HUES6 (cell line): ENCODE data around the gene MRPL39.

Experiments used
- H3K27ac ChIP-seq: 2 replicates; pipeline ENCODE4 v1.7.0; 2013; ENCODE audit warnings: low read depth, mild to moderate bottlenecking, low read length, inconsistent platforms
- H3K27me3 ChIP-seq: 2 replicates; pipeline ENCODE4 v1.6.1; 2013; ENCODE audit warnings: low read length; ENCODE audit not compliant: control insufficient read depth, insufficient read depth
- H3K36me3 ChIP-seq: 2 replicates; pipeline ENCODE4 v1.6.1; 2013; ENCODE audit warnings: low read length; ENCODE audit not compliant: control insufficient read depth, insufficient read depth
- H3K4me1 ChIP-seq: 2 replicates; pipeline ENCODE4 v1.6.1; 2013; ENCODE audit warnings: low read length; ENCODE audit not compliant: control insufficient read depth, insufficient read depth
- H3K4me3 ChIP-seq: 2 replicates; pipeline ENCODE4 v1.5.1; 2013; ENCODE audit warnings: low read depth, low read length
- H3K9ac ChIP-seq: one replicate; pipeline ENCODE4 v1.6.1; 2013; ENCODE audit warnings: mild to moderate bottlenecking, low read length
- H3K9me3 ChIP-seq: 2 replicates; pipeline ENCODE4 v1.6.1; 2013; ENCODE audit warnings: low read depth, low read length; ENCODE audit not compliant: control insufficient read depth, insufficient read depth

MRPL39 gene

DNA sequence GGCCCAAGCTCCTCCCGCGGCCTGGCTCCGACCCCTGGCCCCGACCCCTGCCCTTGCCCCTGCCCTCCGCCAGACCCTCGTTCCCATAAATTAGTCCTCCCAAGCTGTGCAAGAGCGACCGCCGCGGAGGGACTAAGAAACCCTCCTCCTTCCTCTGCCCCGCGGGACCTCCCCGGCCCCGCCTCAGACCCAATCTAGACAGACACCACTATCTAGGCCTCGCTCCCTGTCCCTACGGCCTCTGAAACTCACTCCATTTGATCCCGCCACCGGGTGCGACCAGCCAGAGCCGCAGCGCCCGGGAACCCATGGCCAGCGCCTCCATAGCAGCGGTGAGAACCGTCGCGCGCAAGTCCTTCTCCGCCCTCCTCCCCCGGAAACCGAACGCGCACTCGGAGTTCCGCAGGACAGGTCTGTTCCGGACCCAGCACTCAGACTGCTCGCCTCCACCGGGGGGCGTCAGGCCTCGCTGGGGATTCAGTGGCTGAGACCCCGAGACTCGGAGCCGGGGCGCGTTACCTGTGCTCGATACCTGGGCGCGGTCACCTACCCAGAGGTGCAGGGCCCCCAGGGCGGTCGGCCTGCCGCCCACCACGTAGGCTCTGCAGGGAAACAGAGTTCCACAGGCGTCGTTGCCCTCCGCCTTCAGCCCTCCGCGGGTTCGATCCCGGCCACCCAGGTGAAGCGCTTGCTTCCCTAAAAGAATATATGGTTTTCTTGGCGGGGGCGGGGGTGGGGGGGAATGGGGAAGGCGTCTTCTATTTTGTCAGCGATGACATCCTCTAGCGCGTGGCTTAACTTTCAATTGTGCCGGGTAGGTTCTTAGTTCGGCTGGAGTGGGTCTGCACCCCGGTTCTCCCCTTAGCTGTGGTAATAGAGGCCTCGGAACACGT, at the start of gene MRPL39:
TSS of gene MRPL39 (minus strand) at position 331 of the 893 bp plus-strand sequence. CDS start at position 325, 6 bp downstream.
- 0 out of 2 replicates have a peak, but pooled peaks cover 10% of the 10 kb centered on the region for H3K4me1 ChIP-seq
- peak within 1 kb of the TSS; percentile 95 for H3K27ac ChIP-seq
- peak within 1 kb of the TSS; percentile 99 for H3K4me3 ChIP-seq
- peak within 1 kb of the TSS; percentile 98 for H3K9ac ChIP-seq
- no peaks in the 10 kb centered on the region for H3K9me3 ChIP-seq
- H3K27me3 ChIP-seq: no peaks in the 10 kb centered on the region
- peaks cover 36% of the 10 kb centered on the region for H3K36me3 ChIP-seq

DNA sequence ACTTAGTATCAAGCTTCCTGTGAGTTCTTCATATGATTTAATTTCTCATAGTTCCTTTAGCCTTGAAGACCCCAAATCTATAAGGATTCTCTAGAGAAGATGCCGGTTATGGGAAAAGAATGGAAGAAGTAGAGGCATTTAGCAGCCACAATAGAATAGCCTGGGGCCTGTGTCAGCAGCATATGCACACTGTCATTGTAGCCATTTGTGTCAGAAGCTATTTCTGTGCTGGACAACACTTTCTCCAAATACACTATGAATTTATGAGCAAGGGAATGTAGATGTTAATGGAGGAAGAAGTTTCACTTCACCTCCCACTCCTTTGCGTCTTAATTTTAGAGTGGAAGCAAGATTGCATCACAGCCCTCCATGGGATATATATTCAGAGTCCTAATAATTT, 49.1 kb upstream of the MRPL39 start:
- Histone ChIP-seq H3K36me3 (no peaks in the 10 kb centered on the region), H3K4me3 (no peak overlapping the region), H3K27me3 (no peaks in the 10 kb centered on the region), H3K4me1 (peaks cover 13% of the 10 kb centered on the region; the same call in 1 of the 2 replicates), H3K27ac (no peak overlapping the region), H3K9me3 (no peaks in the 10 kb centered on the region), H3K9ac (no peak overlapping the region)

DNA sequence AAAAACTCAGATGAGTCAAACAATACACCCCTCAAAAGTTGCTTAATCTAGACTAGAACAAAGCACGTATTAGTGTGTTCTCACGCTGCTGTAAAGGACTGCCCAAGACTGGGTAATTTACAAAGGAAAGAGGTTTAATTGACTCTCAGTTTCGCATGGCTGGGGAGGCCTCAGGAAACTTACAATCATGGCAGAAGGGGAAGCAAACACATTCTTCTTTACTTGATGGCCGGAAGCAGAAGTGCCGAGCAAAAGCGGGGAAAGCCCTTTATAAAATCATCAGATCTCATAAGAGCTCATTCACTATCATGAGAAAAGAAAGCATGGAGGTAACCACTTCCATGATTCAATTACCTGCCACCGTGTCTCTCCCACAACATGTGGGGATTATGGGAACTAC, 41.9 kb upstream of the MRPL39 start:
- Histone ChIP-seq H3K4me1 (no peaks in the 10 kb centered on the region), H3K27ac (no peak overlapping the region), H3K9ac (no peak overlapping the region), H3K4me3 (no peak overlapping the region), H3K27me3 (no peaks in the 10 kb centered on the region), H3K9me3 (no peaks in the 10 kb centered on the region), H3K36me3 (no peaks in the 10 kb centered on the region)

- no peaks in the 10 kb centered on the region for H3K9me3 ChIP-seq
- no peak overlapping the region for H3K9ac ChIP-seq
- H3K4me1 ChIP-seq: no peaks in the 10 kb centered on the region
- no peak overlapping the region for H3K27ac ChIP-seq
- no peak overlapping the region for H3K4me3 ChIP-seq
- H3K36me3 ChIP-seq: no peaks in the 10 kb centered on the region
- H3K27me3 ChIP-seq: no peaks in the 10 kb centered on the region; the same call in 1 of the 2 replicates
Measured at GRCh38 chr21:25647647-25648046, 40.4 kb upstream of the MRPL39 start.

- no peaks in the 10 kb centered on the region for H3K9me3 ChIP-seq
- H3K4me1 ChIP-seq: no peaks in the 10 kb centered on the region
- H3K36me3 ChIP-seq: no peaks in the 10 kb centered on the region
- peaks cover 6% of the 10 kb centered on the region; the same call in 1 of the 2 replicates for H3K27me3 ChIP-seq
- H3K4me3 ChIP-seq: no peak overlapping the region
- H3K9ac ChIP-seq: no peak overlapping the region
- H3K27ac ChIP-seq: no peak overlapping the region
Measured at GRCh38 chr21:25646474-25646873, 39.2 kb upstream of the MRPL39 start.

DNA sequence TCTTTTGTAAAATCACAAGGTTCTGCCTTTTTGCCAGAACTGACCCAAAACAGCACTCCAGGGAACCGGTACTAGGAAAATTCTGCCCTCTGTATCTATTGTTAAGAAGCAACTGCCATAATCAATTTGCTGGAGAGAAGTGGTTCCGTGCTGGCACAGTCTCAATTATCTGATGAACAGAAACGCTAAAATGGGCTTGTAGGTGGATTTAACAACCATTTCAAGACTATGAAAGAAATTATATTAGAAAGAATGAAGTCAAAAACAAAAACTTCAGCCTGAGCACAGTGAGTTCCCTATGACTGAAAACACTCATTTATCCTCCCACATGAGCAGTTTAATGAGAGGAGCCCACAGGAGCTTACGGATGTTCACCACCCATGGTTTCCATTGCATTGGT, 36.2 kb upstream of the MRPL39 start:
- H3K36me3 ChIP-seq: no peaks in the 10 kb centered on the region
- H3K4me3 ChIP-seq: no peak overlapping the region
- H3K4me1 ChIP-seq: no peaks in the 10 kb centered on the region
- H3K9ac ChIP-seq: no peak overlapping the region
- H3K27ac ChIP-seq: no peak overlapping the region
- H3K27me3 ChIP-seq: peaks cover 32% of the 10 kb centered on the region
- no peaks in the 10 kb centered on the region for H3K9me3 ChIP-seq

DNA sequence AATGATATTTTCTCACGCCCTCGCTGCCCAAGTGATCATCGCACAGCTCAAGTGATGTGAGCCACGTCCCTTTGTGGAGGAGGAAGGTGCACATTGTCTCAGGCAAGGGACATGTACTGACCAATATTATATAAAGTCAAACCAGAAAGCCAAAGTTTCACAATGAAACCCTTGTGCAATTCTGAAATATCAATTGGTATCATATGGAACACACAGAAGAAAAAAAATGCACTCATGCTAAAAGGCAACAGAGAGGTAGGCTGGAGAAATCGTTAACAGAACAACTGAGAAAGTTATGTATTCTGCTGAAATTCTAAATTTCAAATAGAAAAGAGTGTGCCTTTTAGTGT, 33.6 kb upstream of the MRPL39 start:
- Histone ChIP-seq H3K9me3 (no peaks in the 10 kb centered on the region), H3K27me3 (peaks cover 45% of the 10 kb centered on the region), H3K27ac (no peak overlapping the region), H3K4me1 (no peaks in the 10 kb centered on the region), H3K36me3 (no peaks in the 10 kb centered on the region), H3K9ac (no peak overlapping the region), H3K4me3 (no peak overlapping the region)

GRCh38 chr21:25640202-25640942, 33.1 kb upstream of the MRPL39 start:
- H3K9me3 ChIP-seq: no peaks in the 10 kb centered on the region
- peaks cover 45% of the 10 kb centered on the region for H3K27me3 ChIP-seq
- no peaks in the 10 kb centered on the region for H3K4me1 ChIP-seq
- no peak overlapping the region for H3K27ac ChIP-seq
- peak overlapping the region; percentile 40 for H3K9ac ChIP-seq
- H3K36me3 ChIP-seq: no peaks in the 10 kb centered on the region
- H3K4me3 ChIP-seq: peak overlapping the region; percentile 72

DNA sequence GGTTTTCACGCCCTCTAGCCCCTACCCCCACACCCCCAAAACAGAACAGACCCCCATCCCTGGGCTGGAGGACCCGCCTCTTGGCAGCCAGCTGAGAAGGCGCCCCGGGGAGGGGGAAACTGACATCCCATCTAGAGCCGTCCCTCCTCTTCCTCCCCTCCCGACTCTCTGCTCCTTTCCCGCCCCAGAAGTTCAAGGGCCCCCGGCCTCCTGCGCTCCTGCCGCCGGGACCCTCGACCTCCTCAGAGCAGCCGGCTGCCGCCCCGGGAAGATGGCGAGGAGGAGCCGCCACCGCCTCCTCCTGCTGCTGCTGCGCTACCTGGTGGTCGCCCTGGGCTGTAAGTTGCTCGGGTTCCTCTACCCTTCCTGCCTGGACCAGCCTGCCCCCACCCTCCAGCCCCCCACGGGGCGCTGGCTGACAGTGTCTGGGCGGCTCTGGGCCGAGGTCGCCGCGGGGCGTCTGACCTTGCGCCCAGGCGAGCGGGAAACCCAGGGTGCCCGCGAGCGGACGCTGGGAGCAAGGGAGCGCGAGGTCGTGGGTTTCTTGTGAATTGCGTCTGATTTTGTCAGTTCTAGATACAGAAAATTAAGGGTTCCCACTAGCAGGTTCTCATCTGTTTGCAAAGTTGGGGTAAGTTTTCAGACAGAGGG, 32.4 kb upstream of the MRPL39 start:
- Histone ChIP-seq H3K9me3 (no peaks in the 10 kb centered on the region), H3K9ac (peak overlapping the region; percentile 40), H3K4me1 (no peaks in the 10 kb centered on the region), H3K4me3 (peak overlapping the region; percentile 72), H3K27ac (no peak overlapping the region), H3K36me3 (no peaks in the 10 kb centered on the region), H3K27me3 (peaks cover 45% of the 10 kb centered on the region)

DNA sequence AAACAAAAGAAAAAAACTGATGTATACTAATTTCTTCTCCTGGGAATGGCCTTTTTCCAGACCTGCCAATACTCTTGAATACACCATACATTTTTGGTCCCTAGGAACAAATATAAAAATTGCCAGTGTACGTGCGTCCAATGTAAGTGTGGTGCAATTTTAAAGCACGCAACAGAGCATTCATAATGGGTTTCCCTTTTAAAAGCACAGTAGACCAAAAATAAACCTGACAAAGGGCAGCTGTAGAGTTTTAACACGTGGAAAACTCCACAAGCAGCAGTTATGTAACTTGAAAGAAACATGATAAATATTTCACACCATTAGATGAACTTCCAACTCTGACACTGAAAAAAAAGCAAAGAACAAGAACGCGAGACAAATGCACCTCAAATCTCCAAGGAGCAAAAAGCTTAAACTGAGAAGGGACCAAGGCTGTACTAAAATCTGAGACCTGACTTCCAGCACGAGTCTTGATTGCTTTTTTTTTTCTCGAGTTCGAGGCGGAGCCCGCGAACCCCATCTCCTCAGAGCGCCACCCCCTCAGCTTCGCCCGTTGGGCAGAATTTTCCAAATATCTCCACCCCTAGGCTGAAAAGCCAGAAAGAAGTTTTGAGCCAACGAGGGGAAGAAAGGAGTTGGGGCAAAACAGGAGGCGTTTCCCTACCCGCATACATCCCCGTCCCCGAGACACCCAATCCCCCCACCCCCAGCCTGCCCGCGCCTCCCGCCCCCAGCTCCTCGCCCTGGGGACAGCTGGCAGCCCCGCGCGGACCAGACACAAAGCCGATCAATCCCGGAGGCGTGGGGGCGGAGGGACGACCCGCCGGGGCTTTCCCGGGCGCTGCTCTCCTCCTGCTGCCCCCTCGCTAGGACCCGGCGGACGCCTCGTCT, 31.6 kb upstream of the MRPL39 start, which contains the start of gene JAM2:
TSS of gene JAM2 (plus strand) at position 599 of the 891 bp plus-strand sequence. CDS start 564 bp downstream, outside the sequence.
- Histone ChIP-seq H3K36me3 (no peaks in the 10 kb centered on the region), H3K4me1 (no peaks in the 10 kb centered on the region), H3K4me3 (peak within 1 kb of the TSS; percentile 72), H3K27me3 (peaks cover 45% of the 10 kb centered on the region), H3K9me3 (no peaks in the 10 kb centered on the region), H3K9ac (peak within 1 kb of the TSS; percentile 40), H3K27ac (no peak within 1 kb of the TSS)
